Heart left ventricle (tissue), 16 donors: ENCODE data around the gene PLSCR1. TPM values are rescaled to one million over a fixed set of nuclear protein-coding genes. Genes with fewer than 3 reads are reported as not detected.

Experiments
- ATAC-seq, 4 donors: fragments of 200-7000 bp; cut with Tn5 transposase; one replicate each; pipeline ENCODE4 v1.9.1; 2020 to 2022; ENCODE audit warnings: moderate library complexity in 4 of 4, mild to moderate bottlenecking in 3 of 4, moderate number of reproducible peaks in 1 of 4
- DNase-seq, 5 donors: peaks; one replicate each; pipeline ENCODE4 v3.0.0-alpha.2; 2020
- H3K27ac ChIP-seq, 12 donors: fragments of 200-600 bp; sonication (generic) in 4 of 12; one replicate each; pipeline versions ENCODE4 v1.5.0 to v1.8.0; 2016 to 2022; ENCODE audit warnings: mild to moderate bottlenecking in 2 of 12
- H3K27me3 ChIP-seq, 9 donors: fragments of 200-600 bp; sonication (generic) in 2 of 9; one replicate each; pipeline versions ENCODE4 v1.5.1 to v1.8.0; 2016 to 2022; ENCODE audit warnings: mild to moderate bottlenecking in 3 of 9
- H3K36me3 ChIP-seq, 9 donors: fragments of 200-600 bp; sonication (generic) in 2 of 9; one replicate each; pipeline versions ENCODE4 v1.5.0 to v1.8.0; 2018 to 2022; ENCODE audit warnings: mild to moderate bottlenecking in 2 of 9
- H3K4me1 ChIP-seq, 12 donors: fragments of 200-600 bp; sonication (generic) in 4 of 12; one replicate each; pipeline versions ENCODE4 v1.5.0 to v1.8.0; 2016 to 2022; ENCODE audit warnings: mild to moderate bottlenecking in 3 of 12
- H3K4me3 ChIP-seq, 12 donors: fragments of 200-600 bp; sonication (generic) in 4 of 12; one replicate each; pipeline versions ENCODE4 v1.5.0 to v1.8.0; 2017 to 2022; ENCODE audit warnings: mild to moderate bottlenecking in 9 of 12, moderate library complexity in 4 of 12
- H3K9me3 ChIP-seq, 12 donors: fragments of 200-600 bp; sonication (generic) in 4 of 12; one replicate each; pipeline versions ENCODE4 v1.5.0 to v1.8.0; 2016 to 2022; ENCODE audit warnings: mild to moderate bottlenecking in 1 of 12
- POLR2A ChIP-seq, 2 donors: fragments of 450-650 bp; IDR thresholded peaks; one replicate each; pipeline ENCODE4 v1.6.1; 2017; ENCODE audit warnings: antibody characterized with exemption in 2 of 2, mild to moderate bottlenecking in 2 of 2, moderate library complexity in 2 of 2
- WGBS, 4 donors: extraction: QIAGEN DNeasy Blood & Tissue Kit in 2 of 4; methylation state at CpG; one replicate each; pipeline versions ENCODE4 v1.1.5 to v1.1.7; 2013 to 2018; 5-methylcytosine and 5-hydroxymethylcytosine counted together
- intact Hi-C, 10 donors: fragments of 100-400 bp; cut with DNase I; formaldehyde crosslinking; loops; one replicate each; pipeline versions ENCODE4 v1.11.1 to v1.14.2; 2022
- polyA plus RNA-seq, 2 donors: library from polyadenylated mRNA; stranded (reverse); fragments of 200-250 nt; gene quantifications; one replicate each; pipeline ENCODE4 v1.2.3, GENCODE V29; 2013
- total RNA-seq, 9 donors: library from RNA; depleted of rRNA in 2 of 9; stranded (reverse); fragments of >200 nt in 2 of 9; fragmentation: NEBNext Ultra II Directional in 3 of 9; extraction: Animal tissue kit (Norgen Biotek cat#: 25700) in 3 of 9; gene quantifications; one replicate each; pipeline versions ENCODE4 v1.1.0 to v1.2.4, GENCODE V29; 2016 to 2023
- TF ChIP-seq, protein P1 (sequence below), 12 donors: fragments of 200-600 bp; sonication (generic) in 4 of 12; IDR thresholded peaks; one replicate each; pipeline versions ENCODE4 v1.5.0 to v1.8.0; 2018 to 2022; ENCODE audit warnings: antibody characterized with exemption in 12 of 12, mild to moderate bottlenecking in 5 of 12
- donor health status: ischemic (EF 13 %, LVEDD 7.1; RV severe dilation, severe dysfunction).
- donor health status: healthy with polysubstance abuse.
- donor health status: DM: no; HTN: yes; CAD: no.
- donor health status: DM: no; HTN: no; CAD: no.
- donor health status: ischemic (EF 25% LVEDD 6.9; RV normal size, moderate dysfunction).
- donor health status: ischemic (EF 25% LVEDD 5.7; RV mildly dilated, moderate dysfunction).
- donor health status: healthy.
- donor health status: DM: yes; HTN: yes; CAD: no.
- donor health status: ischemic (EF 35%, LVEDD 5.7; RV mildly dilated, moderate dysfunction).
- donor health status: nonischemic (EF 11% LVEDD 7.7; RV severe dilation, severe dysfunction).
- donor health status: DM: yes; HTN: yes; CAD: no.
- donor health status: PGD.
- donor health status: ischemic (EF 29% LVEDD 5.4; RV normal size, mild dysfunction).
- donor health status: nonischemic (EF 23%, LVEDD 6.1; RV moderate dilation, normal function).

The PLSCR1 gene
- total and polyA plus RNA-seq, 11 donors: 6.9 to 113 (median 25.8) TPM

- Histone ChIP-seq H3K27me3 (no peaks in the 10 kb centered on the region), H3K27ac (peak overlapping the region in 2 of 12 donors; percentile 18 to 39), H3K4me1 (peaks cover 0 to 82% (median 25%) of the 10 kb centered on the region in 12 donors), H3K36me3 (peaks cover 0 to 49% (median 9%) of the 10 kb centered on the region in 9 donors), H3K9me3 (no peaks in the 10 kb centered on the region), H3K4me3 (no peak overlapping the region)
- ATAC-seq (no peak), DNase-seq (no peak)
- no peak for TF ChIP-seq POLR2A (IDR thresholded peaks at IDR 0.05)
- TF ChIP-seq, protein P1, sequence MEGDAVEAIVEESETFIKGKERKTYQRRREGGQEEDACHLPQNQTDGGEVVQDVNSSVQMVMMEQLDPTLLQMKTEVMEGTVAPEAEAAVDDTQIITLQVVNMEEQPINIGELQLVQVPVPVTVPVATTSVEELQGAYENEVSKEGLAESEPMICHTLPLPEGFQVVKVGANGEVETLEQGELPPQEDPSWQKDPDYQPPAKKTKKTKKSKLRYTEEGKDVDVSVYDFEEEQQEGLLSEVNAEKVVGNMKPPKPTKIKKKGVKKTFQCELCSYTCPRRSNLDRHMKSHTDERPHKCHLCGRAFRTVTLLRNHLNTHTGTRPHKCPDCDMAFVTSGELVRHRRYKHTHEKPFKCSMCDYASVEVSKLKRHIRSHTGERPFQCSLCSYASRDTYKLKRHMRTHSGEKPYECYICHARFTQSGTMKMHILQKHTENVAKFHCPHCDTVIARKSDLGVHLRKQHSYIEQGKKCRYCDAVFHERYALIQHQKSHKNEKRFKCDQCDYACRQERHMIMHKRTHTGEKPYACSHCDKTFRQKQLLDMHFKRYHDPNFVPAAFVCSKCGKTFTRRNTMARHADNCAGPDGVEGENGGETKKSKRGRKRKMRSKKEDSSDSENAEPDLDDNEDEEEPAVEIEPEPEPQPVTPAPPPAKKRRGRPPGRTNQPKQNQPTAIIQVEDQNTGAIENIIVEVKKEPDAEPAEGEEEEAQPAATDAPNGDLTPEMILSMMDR (IDR thresholded peaks at IDR 0.05): no peak
- 60 to 80% (median 72%) methylated on average over 3 of the region's 3 CpGs for WGBS, 4 donors
- intact Hi-C loops: no loop called here
These were observed 6.8 kb downstream of the PLSCR1 start for GRCh38 chr3:146537603-146538002.

GRCh38 chr3:146536681-146537080 lies 7.7 kb downstream of the PLSCR1 start:
- no peaks in the 10 kb centered on the region for H3K27me3 ChIP-seq
- peaks cover 0 to 58% (median 16%) of the 10 kb centered on the region in 9 donors for H3K36me3 ChIP-seq
- H3K4me1 ChIP-seq: peaks cover 0 to 75% (median 21%) of the 10 kb centered on the region in 12 donors
- H3K27ac ChIP-seq: peak overlapping the region in 10 of 12 donors; percentile 24 to 63 (median 42)
- no peaks in the 10 kb centered on the region for H3K9me3 ChIP-seq
- H3K4me3 ChIP-seq: no peak overlapping the region
- intact Hi-C loops: no loop called here
- no peak for DNase-seq
- TF ChIP-seq, protein P1 (IDR thresholded peaks at IDR 0.05): no peak
- no peak for TF ChIP-seq POLR2A (IDR thresholded peaks at IDR 0.05)
- ATAC-seq: peak in 3 of 4 donors; percentile 56 to 70 (median 58)

DNA sequence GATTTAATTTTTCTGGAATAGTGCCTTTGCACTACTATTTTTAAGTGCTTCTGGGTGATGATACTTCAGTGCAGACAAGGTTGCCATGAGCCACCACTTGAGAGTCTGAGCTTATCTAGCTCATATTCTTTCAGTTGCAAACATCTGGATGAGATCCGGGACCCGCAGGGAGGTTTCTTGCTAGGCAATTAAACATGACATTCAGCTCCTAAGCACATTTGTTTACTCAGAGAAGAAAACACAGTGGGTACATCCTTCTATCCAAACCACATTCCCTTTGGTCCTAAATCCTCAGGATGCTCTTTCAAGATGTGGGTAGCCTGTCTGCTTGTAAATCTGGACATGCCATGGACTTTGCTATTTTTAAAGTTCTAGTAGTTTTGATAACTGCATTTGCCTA lies 12.0 kb downstream of the PLSCR1 start:
- Histone ChIP-seq H3K4me1 (peaks cover 0 to 53% (median 18%) of the 10 kb centered on the region in 12 donors), H3K4me3 (no peak overlapping the region), H3K9me3 (no peaks in the 10 kb centered on the region), H3K36me3 (peaks cover 0 to 76% (median 26%) of the 10 kb centered on the region in 9 donors), H3K27me3 (no peaks in the 10 kb centered on the region), H3K27ac (no peak overlapping the region)
- no peak for TF ChIP-seq POLR2A (IDR thresholded peaks at IDR 0.05)
- ATAC-seq (no peak), DNase-seq (no peak)
- intact Hi-C loops: no loop called here
- 47 to 56% (median 51%) methylated on average over 2 of the region's 2 CpGs for WGBS, 4 donors

GRCh38 chr3:146530609-146531008 lies 13.8 kb downstream of the PLSCR1 start:
- WGBS, 4 donors: 51 to 60% (median 55%) methylated on average over 2 of the region's 2 CpGs
- Histone ChIP-seq H3K27me3 (no peaks in the 10 kb centered on the region), H3K36me3 (peaks cover 0 to 90% (median 36%) of the 10 kb centered on the region in 9 donors), H3K27ac (no peak overlapping the region), H3K9me3 (no peaks in the 10 kb centered on the region), H3K4me3 (no peak overlapping the region), H3K4me1 (peaks cover 0 to 38% (median 11%) of the 10 kb centered on the region in 12 donors)
- no peak for TF ChIP-seq POLR2A (IDR thresholded peaks at IDR 0.05)
- TF ChIP-seq, protein P1 (IDR thresholded peaks at IDR 0.05): no peak
- ATAC-seq: no peak
- no peak for DNase-seq
- intact Hi-C loops: no loop called here

GRCh38 chr3:146529021-146529420 lies 15.4 kb downstream of the PLSCR1 start:
- Histone ChIP-seq H3K27me3 (no peaks in the 10 kb centered on the region), H3K4me1 (peaks cover 0 to 38% (median 11%) of the 10 kb centered on the region in 12 donors), H3K4me3 (no peak overlapping the region), H3K36me3 (peaks cover 0 to 100% (median 44%) of the 10 kb centered on the region in 9 donors), H3K27ac (no peak overlapping the region), H3K9me3 (no peaks in the 10 kb centered on the region)
- no peak for ATAC-seq
- intact Hi-C loops: no loop called here
- no peak for DNase-seq
- TF ChIP-seq, protein P1 (IDR thresholded peaks at IDR 0.05): no peak
- no peak for TF ChIP-seq POLR2A (IDR thresholded peaks at IDR 0.05)
- WGBS, 4 donors: 67 to 77% (median 72%) methylated on average over 2 of the region's 2 CpGs
